Fibroblast of villous mesenchyme (primary cell): Measurements from ENCODE around the gene XRN1. TPM values are rescaled to one million over a fixed set of nuclear protein-coding genes. Genes with fewer than 3 reads are reported as not detected.

Source experiments
- DNase-seq: peaks from one replicate; pipeline ENCODE4 v3.0.0-alpha.2; 2010; ENCODE audit warnings: low read depth
- H3K4me3 ChIP-seq: 2 replicates; pipeline ENCODE4 v1.5.1; 2011; ENCODE audit warnings: low read depth, mild to moderate bottlenecking, low read length
- total RNA-seq: library from RNA; depleted of rRNA; stranded (reverse); fragments of >200 nt; gene quantifications from 2 replicates; pipeline ENCODE4 v1.2.3, GENCODE V29; 2012
- TF ChIP-seq, protein P1 (sequence below): IDR thresholded peaks from 2 replicates; pipeline ENCODE4 v1.5.1; 2012; ENCODE audit warnings: low read depth, mild to moderate bottlenecking, low read length; ENCODE audit not compliant: insufficient read depth

Gene XRN1
- total RNA-seq, 1 donor, result 48.4 TPM

DNA sequence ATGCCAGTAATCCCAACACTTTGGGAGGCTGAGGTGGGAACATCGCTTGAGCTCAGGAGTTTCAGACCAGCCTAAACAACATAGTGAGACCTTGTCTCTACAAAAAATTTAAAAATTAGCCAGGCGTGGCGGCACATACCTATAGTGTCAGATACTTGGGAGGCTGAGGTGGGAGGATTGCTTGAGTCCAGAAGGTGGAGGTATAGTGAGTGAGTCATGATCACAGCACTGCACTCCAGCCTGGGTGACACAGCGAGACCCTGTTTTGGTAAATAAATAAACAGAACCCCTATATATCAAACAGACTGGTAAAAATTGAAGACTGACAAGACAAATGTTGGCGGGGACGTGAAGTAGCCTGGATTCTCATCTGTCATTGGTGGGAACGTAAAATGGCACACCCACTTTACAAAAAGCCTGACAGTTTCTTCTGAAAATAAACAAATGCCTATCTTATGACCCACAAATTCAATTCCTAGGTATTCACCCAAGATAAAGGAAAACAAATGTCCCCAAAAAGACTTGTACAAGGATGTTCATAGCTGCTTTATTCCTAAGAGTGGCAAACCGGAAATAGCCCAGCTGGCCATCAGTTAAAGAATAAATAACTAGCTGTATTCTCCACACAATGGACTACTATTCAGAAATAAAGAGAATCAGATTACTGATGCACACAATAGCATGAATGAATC is 175.5 kb downstream of the XRN1 start:
- no peak overlapping the region for H3K4me3 ChIP-seq
- TF ChIP-seq, protein P1, sequence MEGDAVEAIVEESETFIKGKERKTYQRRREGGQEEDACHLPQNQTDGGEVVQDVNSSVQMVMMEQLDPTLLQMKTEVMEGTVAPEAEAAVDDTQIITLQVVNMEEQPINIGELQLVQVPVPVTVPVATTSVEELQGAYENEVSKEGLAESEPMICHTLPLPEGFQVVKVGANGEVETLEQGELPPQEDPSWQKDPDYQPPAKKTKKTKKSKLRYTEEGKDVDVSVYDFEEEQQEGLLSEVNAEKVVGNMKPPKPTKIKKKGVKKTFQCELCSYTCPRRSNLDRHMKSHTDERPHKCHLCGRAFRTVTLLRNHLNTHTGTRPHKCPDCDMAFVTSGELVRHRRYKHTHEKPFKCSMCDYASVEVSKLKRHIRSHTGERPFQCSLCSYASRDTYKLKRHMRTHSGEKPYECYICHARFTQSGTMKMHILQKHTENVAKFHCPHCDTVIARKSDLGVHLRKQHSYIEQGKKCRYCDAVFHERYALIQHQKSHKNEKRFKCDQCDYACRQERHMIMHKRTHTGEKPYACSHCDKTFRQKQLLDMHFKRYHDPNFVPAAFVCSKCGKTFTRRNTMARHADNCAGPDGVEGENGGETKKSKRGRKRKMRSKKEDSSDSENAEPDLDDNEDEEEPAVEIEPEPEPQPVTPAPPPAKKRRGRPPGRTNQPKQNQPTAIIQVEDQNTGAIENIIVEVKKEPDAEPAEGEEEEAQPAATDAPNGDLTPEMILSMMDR, result no peak
- DNase-seq, result no peak

DNA sequence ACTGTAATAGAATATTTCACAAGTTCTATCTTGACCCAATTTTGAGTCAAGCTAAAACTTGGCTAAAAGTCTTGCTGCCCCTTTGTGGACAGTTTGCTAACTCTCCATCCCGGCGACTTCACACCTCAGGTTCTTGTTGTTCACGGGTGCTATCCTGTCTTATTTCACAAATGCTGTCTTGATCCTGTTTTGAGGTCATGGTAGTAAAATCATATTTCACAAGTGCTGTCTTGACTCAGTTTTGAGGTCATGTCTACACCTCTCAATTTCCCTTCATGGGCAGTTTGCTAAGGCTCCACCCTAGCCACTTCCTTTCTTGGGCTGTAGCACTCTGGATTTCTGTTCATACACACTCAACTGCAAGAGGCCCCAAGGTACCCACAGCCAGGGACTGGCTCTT is 177.4 kb downstream of the XRN1 start:
- no peak overlapping the region for H3K4me3 ChIP-seq
- TF ChIP-seq, protein P1, result no peak
- no peak for DNase-seq

DNA sequence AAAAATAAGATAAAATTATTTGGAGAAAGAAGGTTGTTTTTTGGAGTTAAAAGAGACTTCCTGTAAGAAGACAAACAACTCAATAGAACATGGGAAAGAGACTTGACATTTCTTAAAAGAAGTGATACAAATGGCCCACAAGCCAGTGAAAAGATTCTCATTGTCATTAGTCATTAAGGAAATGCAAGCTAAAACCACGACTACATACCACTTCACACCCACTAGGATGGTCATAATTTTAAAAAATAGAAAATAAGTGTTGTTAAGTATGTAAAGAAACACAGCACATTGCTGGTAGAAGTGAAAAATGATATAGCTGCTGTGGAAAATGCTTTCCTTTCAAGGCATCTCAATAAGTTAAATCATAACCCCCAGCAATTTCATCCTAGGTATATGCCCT is 178.1 kb downstream of the XRN1 start:
- no peak for DNase-seq
- TF ChIP-seq, protein P1, result no peak

DNA sequence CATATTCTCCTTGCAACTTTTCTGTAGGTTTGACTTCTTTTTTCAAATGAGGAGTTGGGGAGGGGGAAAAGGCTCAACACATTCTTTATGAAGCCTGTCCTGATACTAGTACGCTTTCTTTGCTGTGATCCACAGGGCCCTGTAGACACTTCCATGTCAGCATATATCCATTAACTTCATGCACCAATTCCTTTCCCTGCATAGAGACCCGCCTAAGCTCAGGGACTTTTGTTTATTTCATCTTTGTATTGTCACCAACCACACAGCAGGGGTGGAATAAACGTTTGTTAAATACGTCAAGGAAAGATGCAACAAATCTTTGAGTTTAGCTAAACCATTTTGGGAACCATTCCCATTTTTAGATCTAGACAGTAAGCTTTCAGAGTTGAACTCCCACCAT is 179.4 kb downstream of the XRN1 start:
- DNase-seq, result no peak
- H3K4me3 ChIP-seq, result no peak overlapping the region
- TF ChIP-seq, protein P1, result no peak

More for the DNA sequence above, 178.1 kb downstream of the XRN1 start:
- no peak overlapping the region for H3K4me3 ChIP-seq

DNA sequence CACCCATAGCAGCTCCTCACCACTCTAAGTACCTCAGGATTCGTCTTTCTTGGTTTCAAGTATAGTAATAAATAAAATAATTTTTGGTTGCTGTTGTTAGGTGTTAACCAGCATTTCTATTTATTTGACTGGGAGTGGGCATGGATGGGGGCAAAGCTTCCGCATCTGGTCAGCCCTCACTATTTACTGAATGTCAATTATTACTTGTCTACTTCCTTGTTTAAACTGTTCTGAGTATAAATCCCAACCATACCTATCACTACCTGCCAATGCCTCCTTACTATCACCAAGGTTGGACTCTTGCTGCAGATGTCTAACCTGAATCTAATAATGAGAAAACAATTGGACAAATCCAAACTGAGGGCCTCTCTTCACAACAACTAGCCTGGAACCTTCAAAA is 180.6 kb downstream of the XRN1 start:
- TF ChIP-seq, protein P1, result no peak
- H3K4me3 ChIP-seq, result no peak overlapping the region
- DNase-seq, result no peak

DNA sequence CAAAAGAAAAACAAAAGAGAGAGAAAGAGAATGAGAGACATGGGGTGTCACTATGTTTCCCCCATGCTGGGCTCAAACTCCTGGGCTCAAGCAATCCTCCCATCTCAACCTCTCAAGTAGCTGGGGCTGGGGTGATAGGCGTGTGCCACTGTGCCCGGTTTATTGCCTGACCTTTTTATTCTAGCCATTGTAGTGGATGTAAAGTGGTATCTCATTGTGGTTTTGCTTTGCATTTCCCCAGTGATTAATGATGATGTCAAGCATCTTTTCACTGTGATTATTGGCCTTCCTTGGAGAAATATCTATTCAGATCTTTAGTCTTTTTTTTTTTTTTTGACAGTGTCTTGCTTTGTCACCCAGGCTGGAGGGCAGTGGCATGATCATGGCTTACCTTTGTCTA is 184.7 kb downstream of the XRN1 start:
- no peak for DNase-seq
- H3K4me3 ChIP-seq, result no peak overlapping the region
- TF ChIP-seq, protein P1, result no peak

DNA sequence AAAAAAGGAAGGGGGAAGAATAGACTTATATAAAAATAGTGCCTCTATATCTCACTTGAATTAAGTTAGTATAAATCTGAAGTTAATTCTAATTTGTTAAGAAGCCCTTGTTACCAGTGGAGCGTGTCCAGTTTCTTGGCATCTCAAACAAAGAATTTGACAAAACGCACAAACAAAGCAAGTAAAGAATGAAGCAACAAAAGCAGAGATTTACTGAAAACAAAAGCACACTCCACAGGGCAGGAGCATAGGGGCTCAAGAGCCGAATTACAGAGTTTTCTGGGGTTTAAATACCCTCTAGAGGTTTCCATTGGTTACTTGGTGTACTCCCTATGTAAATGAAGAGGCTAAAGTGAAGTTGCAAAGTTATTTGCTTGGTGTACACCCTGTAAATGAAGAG is 188.5 kb downstream of the XRN1 start:
- DNase-seq, result no peak
- TF ChIP-seq, protein P1, result no peak
- no peak overlapping the region for H3K4me3 ChIP-seq
